ENCODE data around the gene REXO2.

DNA sequence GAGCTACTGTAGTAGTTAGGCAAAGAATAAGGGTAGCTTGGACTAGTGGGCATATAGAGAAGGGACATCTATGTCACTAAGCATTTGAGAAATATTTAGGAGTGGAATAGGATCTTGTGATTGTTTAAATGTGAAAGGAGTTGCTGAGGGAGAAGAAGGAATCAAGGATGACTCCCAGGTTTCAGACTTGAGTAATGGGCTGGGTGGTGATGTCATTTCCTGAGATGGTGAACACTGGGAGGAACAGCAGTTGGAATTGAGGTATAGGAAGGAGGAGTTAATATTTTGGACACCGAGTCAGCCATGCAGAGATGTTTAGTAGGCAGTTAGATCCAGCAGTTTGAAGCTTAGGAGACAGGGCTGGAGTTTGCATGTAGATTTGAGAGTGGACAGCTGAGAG, 40.1 kb downstream of the REXO2 start:
- TF ChIP-seq, protein P1, sequence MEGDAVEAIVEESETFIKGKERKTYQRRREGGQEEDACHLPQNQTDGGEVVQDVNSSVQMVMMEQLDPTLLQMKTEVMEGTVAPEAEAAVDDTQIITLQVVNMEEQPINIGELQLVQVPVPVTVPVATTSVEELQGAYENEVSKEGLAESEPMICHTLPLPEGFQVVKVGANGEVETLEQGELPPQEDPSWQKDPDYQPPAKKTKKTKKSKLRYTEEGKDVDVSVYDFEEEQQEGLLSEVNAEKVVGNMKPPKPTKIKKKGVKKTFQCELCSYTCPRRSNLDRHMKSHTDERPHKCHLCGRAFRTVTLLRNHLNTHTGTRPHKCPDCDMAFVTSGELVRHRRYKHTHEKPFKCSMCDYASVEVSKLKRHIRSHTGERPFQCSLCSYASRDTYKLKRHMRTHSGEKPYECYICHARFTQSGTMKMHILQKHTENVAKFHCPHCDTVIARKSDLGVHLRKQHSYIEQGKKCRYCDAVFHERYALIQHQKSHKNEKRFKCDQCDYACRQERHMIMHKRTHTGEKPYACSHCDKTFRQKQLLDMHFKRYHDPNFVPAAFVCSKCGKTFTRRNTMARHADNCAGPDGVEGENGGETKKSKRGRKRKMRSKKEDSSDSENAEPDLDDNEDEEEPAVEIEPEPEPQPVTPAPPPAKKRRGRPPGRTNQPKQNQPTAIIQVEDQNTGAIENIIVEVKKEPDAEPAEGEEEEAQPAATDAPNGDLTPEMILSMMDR (IDR thresholded peaks at IDR 0.05; ENCODE audit: borderline replicate concordance, extremely low read depth, low read length, poor library complexity, severe bottlenecking) = no peak
- no peak for TF ChIP-seq EZH2 (IDR thresholded peaks at IDR 0.05; ENCODE audit: borderline replicate concordance, low read depth, low read length, severe bottlenecking)
